OCI-M1 (cell line): ENCODE measurements around the gene DUSP10.
A peak's percentile ranks its signal among the peaks of the same experiment; 100 is the strongest.

Experiments
- DNase-seq: peaks from one replicate; lab custom pipeline; 2025; lab: John Stamatoyannopoulos, UW

The DUSP10 gene

DNA sequence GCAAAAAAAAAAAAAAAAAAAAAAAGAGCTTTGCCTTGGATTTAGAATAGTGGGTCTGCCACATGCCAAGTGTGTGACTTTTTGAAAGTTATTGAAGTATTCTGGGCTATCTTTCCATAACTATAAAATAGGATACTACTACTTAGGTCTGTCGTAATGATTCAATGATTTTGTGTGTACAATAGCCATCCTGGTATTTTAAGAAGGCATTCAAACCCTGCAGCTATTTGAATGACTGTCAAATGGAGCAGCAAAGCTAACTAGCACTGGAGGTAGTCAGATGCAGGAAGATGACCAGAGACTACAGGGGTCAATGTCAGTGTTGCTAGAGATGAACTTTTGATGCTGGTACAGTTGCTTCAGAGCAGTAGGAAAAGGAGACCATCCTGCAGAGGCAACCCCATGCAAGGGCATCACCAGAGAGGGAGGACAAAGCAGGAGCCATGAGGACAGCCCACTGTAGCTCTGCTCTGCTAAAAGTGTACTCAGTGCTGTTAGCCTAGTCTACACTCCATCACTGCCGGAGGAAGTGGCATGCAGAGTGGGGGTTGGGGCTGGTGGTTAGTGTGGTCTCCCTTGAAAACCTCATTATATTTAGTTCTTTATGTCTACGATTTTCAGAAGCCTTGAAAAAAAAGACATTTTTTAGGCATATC lies 29.0 kb downstream of the DUSP10 start:
- peak; percentile 90 for DNase-seq

DNA sequence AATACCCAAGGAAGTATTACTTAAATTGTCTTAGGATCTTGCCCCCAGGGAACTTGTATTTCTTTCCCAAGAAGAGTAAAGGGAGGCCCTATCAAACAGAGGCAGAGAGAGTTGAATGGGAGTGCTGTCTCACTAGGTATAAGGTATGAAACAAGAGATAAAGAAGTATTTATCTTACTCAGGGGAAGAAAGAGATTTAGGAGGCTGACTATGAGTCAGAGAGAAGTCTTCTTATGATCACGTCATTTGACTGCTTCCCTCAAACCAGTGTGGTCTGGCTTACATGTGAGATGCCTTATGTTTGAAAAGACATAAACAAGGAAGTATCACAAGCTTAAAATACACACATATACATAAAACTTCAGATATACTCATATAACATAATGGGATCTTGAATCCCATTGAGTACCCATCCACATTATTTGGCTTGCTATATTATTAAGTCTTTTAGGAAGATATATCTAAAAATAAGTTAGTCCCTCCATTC lies 29.6 kb downstream of the DUSP10 start:
- peak; percentile 90 for DNase-seq

GRCh38 chr1:221711656-221712055 lies 30.2 kb downstream of the DUSP10 start:
- DNase-seq: no peak

DNA sequence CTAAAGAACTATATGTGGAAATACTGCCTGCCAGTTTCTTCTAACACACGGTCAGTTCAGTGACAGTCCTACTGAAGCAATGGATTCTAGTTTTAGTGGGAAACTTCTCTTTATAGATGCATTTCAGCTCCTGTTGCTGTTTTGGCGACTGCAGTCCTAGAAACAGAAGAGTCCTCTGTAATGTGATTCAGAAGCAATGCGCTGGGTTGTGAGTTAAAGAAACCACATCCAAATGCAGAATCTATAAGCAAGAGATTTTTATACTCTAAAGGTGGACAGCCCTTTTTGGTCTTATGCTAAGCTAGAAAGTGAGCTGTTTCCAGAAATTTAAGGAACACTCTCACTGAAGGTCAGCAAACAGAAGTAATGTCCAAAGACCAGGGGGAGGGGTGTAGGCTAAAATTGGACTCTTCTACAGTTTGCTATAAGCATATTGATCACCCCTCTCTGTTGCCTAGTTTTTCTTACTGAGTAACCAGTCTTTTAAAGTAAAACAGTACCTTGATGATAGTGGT lies 30.8 kb downstream of the DUSP10 start:
- DNase-seq: peak; percentile 52

DNA sequence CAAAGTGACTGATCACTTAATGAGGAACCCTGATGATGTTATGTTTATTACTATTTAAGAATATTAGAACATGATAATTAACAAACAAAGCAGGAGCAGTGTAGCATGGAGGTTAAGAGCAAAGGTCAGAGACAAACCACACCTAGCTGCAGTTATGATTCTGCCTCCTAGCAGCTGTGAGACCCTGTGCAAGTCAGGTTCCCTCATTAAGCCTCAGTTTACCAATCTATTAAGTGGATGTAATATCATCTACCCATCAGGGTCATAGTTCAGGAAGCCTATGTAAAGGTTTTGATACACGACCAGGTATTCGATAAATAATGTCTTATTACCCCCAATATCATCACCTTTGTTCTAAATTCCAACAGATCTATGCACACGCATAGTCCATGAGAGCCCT lies 32.0 kb downstream of the DUSP10 start:
- DNase-seq: no peak

DNA sequence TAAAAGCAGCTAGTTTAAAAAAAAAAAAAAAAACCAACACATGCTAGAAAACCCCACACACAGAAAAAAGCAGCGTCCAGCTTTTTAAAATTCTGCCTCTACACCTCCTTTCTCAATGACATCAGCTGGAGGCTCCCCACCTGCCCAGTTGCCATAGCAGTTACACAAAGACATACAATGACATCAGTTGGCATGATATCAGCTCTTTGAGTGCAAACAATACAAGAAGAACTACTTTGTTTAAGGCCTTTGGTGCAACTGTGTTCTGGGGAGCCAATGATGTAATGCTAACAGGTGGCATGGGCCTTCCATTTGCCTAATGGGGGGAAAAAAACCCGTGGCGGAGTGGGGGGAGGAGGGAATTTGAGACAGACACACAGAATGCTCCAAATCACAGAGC lies 32.9 kb downstream of the DUSP10 start:
- DNase-seq: peak; percentile 77

DNA sequence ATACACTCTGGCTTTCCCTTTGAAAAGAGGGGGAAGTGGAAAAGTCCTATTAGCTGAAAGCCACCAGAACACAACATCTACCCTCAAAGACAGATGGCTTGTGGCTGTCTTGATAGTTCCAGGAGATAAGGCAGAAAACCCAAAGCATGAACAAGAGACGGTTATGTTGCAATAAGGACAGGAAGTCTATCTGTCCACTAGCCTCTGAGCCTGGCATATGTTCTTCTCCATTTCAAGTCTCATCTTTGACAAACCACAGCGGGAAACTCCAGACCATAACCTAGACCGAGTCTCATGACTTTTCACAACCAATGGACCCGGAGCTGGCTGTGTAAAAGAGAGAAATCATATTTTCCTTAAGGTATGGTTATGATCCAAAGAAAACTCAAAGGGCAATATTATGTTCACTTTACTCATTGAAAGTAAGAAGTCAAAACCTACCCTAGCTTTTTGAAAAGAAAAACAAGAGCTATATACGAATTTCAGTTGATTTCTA lies 33.8 kb downstream of the DUSP10 start:
- DNase-seq: peak; percentile 98

DNA sequence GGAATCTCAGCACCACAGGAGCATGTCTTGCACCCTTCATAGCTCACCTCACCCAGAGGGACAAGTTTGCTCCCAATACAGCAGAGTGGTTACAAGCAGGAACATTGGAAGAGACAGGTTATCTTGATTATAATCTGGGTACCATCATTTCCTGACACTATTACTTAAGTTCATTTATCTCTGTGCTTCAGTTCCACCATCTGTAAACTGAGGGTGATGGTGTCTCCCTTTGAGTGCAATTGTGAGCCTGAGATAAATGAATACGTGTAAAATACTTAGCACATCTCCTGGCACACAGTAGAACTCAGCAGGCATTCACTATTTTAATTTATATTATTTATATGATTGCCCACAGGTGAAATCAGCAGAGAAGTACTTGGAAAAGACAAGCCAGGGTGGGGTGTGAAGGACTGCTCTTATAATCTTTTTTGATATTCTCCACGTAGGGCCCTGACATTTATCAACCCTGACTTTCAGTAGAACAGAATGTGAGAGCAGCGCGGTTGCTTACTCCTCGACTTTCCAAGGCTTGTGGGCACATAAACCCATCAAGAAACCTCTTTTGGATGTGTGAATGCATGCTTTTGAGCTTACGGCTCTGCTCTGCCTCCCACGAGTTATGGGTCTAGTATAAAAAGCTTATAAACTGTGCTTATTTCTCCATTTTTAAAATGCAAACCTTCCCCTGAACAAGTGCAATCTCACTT lies 34.9 kb downstream of the DUSP10 start:
- DNase-seq: peak; percentile 41

DNA sequence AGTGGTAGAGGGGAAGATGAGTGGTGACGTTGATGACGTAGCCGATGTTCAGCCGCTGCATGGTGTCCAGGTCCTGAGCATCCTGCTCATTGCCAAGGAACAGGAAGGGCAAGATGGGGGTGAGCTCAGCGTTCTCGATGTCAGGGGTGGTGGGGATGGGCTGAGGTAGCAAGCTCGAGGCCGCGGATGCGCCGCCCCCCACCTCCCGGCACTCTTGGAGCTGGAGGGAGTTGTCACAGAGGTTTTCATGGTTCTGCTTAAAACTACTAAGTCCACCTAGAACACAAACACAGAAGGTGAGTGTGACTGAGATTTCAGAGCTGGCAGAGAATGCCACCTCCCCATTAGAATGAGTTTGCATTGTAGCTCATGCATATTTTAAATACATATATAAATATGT lies 35.7 kb downstream of the DUSP10 start:
- DNase-seq: no peak

GRCh38 chr1:221704306-221704705 lies 37.6 kb downstream of the DUSP10 start:
- DNase-seq: no peak

DNA sequence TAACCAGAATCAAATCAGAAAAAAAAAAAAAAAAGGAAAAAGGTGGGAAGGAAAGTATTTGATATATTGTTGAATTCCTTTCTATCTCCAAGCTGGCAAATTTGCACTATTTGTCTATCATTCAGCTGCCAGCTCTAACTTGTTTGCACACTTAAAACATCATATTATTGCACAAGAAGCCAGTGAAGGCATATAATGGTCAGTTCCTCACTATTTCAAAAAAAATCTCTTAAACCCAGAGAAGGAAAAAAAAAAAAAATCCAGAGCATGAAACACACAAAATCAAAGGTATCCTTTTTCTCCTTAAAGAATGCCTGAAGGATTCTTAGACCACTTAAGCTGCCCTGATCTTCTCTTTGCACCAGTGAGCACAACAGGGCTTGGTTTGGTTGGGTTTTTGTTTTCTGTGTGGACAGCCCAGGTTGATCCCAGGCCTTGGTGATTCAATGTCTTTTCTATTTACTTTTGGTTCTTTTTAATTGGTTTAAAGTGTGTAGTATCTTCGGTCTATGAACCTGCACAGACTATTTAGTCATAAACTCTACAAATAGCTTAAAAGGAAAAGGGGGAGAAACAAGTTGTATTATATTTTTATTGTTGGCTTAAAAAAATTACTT lies 40.2 kb downstream of the DUSP10 start:
- DNase-seq: no peak

DNA sequence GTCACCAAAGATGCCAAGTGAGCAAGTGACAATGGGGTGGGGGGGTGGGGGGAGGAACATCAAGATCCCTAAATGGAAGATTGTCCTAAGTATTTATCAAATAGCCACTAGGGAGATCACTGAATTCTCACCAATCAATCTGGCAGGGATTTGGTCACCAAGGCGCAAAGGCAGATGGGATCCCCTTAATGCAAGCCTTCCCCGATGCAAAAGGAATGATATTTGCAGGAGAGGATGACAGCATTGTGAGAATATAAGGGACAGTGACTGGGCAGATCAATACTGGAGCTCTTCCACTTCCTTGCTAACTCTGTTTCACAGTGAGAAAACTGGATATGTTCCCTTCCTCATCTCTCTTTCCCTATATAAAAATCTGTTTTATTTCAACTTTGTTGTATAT lies 40.9 kb downstream of the DUSP10 start:
- no peak for DNase-seq

- no peak for DNase-seq
Observed at GRCh38 chr1:221700536-221700935, 41.4 kb downstream of the DUSP10 start.

DNA sequence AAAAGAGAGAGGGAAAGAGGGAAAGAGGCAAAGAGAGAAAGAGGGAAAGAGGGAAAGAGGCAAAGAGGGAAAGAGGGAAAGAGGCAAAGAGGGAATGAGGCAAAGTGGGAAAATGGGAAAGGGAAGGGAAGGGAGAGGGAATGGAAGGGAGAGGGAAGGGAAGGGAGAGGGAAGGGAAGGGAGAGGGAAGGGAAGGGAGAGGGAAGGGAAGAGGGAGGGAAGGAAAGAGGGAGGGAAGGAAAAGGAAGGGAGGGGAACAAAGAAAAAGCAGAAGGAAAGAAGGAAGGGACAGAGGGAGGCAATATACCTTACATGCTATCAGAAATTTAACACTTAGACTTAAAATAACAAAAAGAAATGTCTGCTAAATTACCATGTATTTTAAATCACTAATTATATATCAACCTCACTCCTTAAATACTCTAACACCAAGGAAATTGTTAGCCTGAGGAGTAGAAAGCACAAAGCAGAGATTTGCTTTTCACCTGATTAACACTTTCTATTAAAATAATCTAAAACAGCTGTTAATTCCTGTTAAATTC lies 41.8 kb downstream of the DUSP10 start:
- DNase-seq: no peak

DNA sequence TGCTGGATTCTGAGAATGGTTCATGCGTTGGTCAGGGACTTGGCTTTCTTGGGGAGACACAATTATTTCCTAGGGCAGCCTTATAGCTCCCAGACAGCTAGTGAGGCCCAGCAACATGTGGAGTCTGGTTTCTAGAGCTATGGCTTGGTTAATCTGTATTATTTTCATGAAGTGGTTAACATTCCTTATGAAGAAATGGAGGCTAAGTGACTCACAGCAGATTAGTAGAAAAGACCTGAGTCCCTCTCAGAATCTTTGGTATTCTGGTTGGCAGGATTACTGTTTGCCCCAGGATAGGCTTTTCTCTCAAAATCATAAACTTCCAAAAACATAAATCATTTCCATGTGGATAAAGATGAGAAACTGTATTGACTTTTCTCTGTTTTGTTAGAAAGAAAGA lies 42.3 kb downstream of the DUSP10 start:
- DNase-seq: no peak

DNA sequence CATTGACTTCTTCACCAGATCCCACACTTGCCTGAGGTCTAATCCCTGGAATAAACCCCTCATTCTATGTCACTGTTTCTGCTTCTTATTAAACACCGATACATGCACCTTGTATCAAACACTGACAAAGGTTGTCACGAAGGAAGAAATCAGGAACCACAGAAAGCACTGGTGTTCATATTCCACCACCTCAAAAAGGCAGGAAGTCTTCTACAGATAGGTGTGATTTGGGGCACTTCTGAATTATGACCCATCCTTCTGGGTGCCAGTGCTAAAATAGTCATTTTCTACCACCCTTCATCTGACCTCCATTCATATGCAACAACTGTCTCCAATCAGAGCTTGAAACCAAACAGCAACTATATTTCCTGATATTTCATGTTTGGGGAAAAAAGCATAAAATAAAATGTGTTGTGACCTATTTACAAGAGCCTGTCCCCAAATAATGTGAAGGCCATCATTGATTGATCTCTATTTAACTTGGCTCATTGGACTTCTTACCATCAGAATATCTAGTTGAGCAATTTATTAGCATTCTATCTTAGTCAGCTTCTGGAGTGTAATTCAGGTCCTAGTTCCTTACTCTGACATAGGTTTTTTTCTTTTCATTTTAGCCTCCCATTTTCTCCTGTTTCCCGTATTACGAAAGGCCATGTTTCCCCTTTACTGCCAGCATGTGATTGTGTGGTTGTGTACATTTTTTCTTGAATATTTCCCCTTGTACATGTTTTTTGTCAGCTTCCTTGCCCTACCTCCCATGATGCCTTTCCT lies 43.1 kb downstream of the DUSP10 start:
- DNase-seq: no peak

DNA sequence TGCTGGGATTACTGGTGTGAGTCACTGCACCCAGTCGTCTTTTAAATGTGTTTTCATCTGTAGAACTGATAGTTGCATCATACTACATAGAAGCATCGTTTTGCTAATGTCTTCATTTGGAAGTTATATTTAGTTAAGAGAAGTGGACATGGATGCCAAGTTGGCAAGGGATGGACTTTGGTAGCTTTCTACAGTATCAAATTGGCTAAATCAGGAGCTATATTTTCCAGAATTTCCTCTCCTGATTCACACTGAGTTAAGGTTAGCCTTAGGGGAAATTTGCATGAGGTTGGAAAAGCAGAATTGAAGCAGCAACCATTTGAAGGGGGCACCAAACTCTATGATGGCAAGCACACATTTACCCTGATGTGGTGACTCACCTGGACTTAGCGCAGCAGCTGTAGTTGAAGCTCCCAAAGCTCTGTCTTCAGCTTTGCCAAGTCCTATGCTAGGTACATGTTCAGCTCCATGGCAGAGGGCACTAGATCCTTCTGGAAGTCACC lies 43.9 kb downstream of the DUSP10 start:
- DNase-seq: peak; percentile 40

- DNase-seq: no peak
Observed at GRCh38 chr1:221696718-221697461, 45.0 kb downstream of the DUSP10 start.

DNA sequence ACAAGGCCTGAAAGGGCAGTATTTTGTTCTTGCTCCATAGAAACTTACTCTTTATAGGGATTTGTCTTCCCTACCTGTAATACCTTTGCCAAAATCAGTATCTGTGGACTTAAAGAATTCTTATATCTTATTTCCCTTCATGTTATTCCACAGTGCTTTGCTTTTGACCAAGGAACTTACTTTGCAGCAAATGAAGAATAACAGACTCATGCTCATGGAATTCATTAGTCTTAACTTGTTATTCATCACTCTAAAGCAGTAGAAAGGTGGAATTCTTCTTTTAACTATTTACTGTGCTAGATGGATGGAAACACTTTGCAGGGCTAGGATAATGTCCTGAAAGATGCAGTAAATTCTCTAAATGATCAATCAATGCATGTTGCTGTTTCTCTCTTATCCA lies 45.9 kb downstream of the DUSP10 start:
- no peak for DNase-seq

DNA sequence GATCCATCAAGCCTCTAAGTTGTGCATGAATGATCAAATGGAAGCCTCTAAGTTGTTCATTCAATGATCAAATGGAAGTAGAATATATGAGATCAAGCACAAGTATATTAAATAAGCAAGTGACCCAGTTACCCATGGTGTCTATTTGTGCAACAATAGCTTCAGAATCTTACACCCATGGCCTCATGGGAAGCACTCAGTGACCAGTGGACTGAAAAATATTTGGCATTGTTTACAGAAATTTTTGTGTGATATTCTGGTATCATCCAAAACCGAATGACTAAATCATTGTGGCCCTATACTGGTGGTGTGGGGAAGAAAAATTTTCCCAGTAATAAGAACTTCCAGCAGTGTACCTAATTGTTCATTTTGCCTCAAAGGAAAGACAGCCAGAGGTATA lies 46.6 kb downstream of the DUSP10 start:
- DNase-seq: no peak

GRCh38 chr1:221694109-221694508 lies 47.8 kb downstream of the DUSP10 start:
- no peak for DNase-seq
